ENCODE results near the gene GPR153. TPM values are rescaled to one million over a fixed set of nuclear protein-coding genes. Genes with fewer than 3 reads are reported as not detected.

The GPR153 gene
- total and polyA plus RNA-seq, 2 of the 8 experiments (the other 6 are each of a cell fraction or from before 2014, with no cell fraction given) = 5.7 to 8.1 TPM

DNA sequence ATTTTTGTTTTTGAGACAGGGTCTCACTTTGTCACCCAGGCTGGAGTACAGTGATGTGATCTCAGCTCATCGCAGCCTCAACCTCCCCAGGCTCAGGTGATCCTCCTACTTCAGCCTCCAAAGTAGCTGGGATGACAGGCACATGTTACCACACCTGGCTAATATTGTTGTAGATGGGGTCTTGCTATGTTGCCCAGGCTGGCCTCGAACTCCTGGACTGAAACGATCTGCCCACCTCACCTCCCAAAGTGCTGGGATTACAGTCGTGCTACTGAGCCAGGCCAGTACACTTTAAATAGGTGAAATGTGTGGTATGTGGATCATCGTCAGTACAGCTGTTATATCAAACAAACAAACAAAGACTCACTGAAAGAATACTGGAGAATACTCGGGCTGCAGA is 35.0 kb upstream of the GPR153 start:
- Histone ChIP-seq H2BK5ac (ENCODE audit: low read depth, low read length) (no peak overlapping the region), H3K27me3 (replicated peaks in 1 of 4; ENCODE audit: control insufficient read depth in 3 of 4, extremely low read depth in 1 of 4, insufficient read depth in 3 of 4, low read length in 3 of 4) (no peaks in the 10 kb centered on the region), H3K27ac (ENCODE audit: low read depth, low read length) (no peak overlapping the region), H4K20me1 (replicated peaks in 1 of 2; ENCODE audit: control insufficient read depth in 1 of 2, insufficient read depth in 2 of 2, low read length in 2 of 2) (peaks cover 0 to 12% of the 10 kb centered on the region in 2 experiments), H4K5ac (ENCODE audit: insufficient read length, low read depth, low read length) (no peak overlapping the region), H3K9ac (replicated peaks in 1 of 4; ENCODE audit: extremely low read depth in 1 of 4, low read depth in 3 of 4, low read length in 3 of 4) (no peak overlapping the region), H3K18ac (ENCODE audit: extremely low read depth, low read length) (no peak overlapping the region), H3K14ac (ENCODE audit: insufficient read length) (no peak overlapping the region), H3K79me2 (ENCODE audit: control insufficient read depth in 1 of 2, insufficient read depth in 2 of 2, low read length in 2 of 2) (no peaks in the 10 kb centered on the region; a peak in 1 of 4 replicates), H3K4me2 (ENCODE audit: insufficient read depth in 1 of 2, low read depth in 2 of 2, low read length in 2 of 2) (no peak overlapping the region), H3K56ac (replicated peaks; ENCODE audit: insufficient read length, low read depth, low read length) (no peak overlapping the region), H3K23me2 (ENCODE audit: low read depth, low read length) (no peaks in the 10 kb centered on the region), H3K36me3 (ENCODE audit: control insufficient read depth in 2 of 4, insufficient read depth in 4 of 4, low read length in 3 of 4) (peaks cover 5 to 12% (median 8%) of the 10 kb centered on the region in 4 experiments; a peak in 4 of 8 replicates), H2AK5ac (ENCODE audit: low read depth, low read length) (no peak overlapping the region), H4K8ac (ENCODE audit: extremely low read depth, insufficient read depth, low read length) (no peak overlapping the region), H2AFZ (ENCODE audit: low read length) (no peak overlapping the region), H2BK20ac (ENCODE audit: low read length) (no peak overlapping the region), H2BK12ac (ENCODE audit: low read depth, low read length) (no peak overlapping the region), H3K4me1 (replicated peaks in 1 of 4; ENCODE audit: control insufficient read depth in 3 of 4, insufficient read depth in 4 of 4, low read length in 3 of 4) (no peaks in the 10 kb centered on the region), H3K9me3 (ENCODE audit: insufficient read depth in 2 of 2, low read depth in 1 of 2, low read length in 1 of 2) (no peaks in the 10 kb centered on the region), H2BK15ac (ENCODE audit: low read length) (no peak overlapping the region), H3K4ac (replicated peaks; ENCODE audit: insufficient read length, low read depth, low read length) (no peak overlapping the region), H2BK120ac (replicated peaks; ENCODE audit: low read depth, low read length) (no peak overlapping the region), H3K23ac (ENCODE audit: insufficient read length) (no peak overlapping the region), H3K79me1 (ENCODE audit: low read depth, low read length) (peaks cover 6% of the 10 kb centered on the region; the same call in 1 of the 2 replicates), H4K91ac (replicated peaks; ENCODE audit: insufficient read length, low read length) (no peak overlapping the region), H3K4me3 (ENCODE audit: extremely low read depth in 1 of 4, insufficient read depth in 2 of 4, low read depth in 3 of 4, low read length in 4 of 4) (no peak overlapping the region)
- FAIRE-seq = no peak
- ChIA-PET CTCF (ENCODE audit: partially characterized antibody) (interaction anchor here (0.6 to 4.7 kb wide), 8 partner anchors 11 to 349 kb away, joined by 3 to 14 read pairs (median 4); no protein-coding TSS in a partner anchor), POLR2A (ENCODE audit: partially characterized antibody) (no interaction called here)
- DNase-seq (ENCODE audit: low read depth in 1 of 2, low spot score in 2 of 2) = no peak
- WGBS, 2 experiments (ENCODE audit: extremely low coverage in 1 of 2, insufficient coverage in 1 of 2, insufficient read length in 1 of 2, insufficient replicate concordance in 2 of 2, low coverage in 1 of 2, low lambda C conversion rate in 2 of 2, missing lambda C conversion rate in 1 of 2) = 90% methylated on average over 6 of the region's 6 CpGs; no CpG with 5 or more reads in 1 of the 2 experiments
- TF ChIP-seq CHD1 (IDR thresholded peaks at IDR 0.05; ENCODE audit: low read depth, low read length) (no peak), CHD2 (IDR thresholded peaks at IDR 0.05; ENCODE audit: low read length) (no peak), RFX5 (IDR thresholded peaks at IDR 0.05; ENCODE audit: borderline replicate concordance, low read depth, low read length) (no peak), SP1 (IDR thresholded peaks at IDR 0.05; ENCODE audit: low read depth, low read length) (no peak), EGR1 (IDR thresholded peaks at IDR 0.05; ENCODE audit: borderline replicate concordance, low read depth, low read length) (no peak), NRF1 (IDR thresholded peaks at IDR 0.05; ENCODE audit: low read depth, low read length) (no peak), YY1 (IDR thresholded peaks at IDR 0.05; ENCODE audit: low read depth, low read length) (no peak), KDM5A (IDR thresholded peaks at IDR 0.05; ENCODE audit: low read length) (no peak), RNF2 (IDR thresholded peaks at IDR 0.05; ENCODE audit: borderline replicate concordance, low read depth, low read length, missing control alignments, poor library complexity, severe bottlenecking) (no peak), MAFK (IDR thresholded peaks at IDR 0.05; ENCODE audit: low read depth, low read length) (no peak), POLR2AphosphoS5 (IDR thresholded peaks at IDR 0.05; ENCODE audit: low read depth, low read length) (no peak), SP4 (IDR thresholded peaks at IDR 0.05; ENCODE audit: low read length) (no peak)
- TF ChIP-seq, protein P1, sequence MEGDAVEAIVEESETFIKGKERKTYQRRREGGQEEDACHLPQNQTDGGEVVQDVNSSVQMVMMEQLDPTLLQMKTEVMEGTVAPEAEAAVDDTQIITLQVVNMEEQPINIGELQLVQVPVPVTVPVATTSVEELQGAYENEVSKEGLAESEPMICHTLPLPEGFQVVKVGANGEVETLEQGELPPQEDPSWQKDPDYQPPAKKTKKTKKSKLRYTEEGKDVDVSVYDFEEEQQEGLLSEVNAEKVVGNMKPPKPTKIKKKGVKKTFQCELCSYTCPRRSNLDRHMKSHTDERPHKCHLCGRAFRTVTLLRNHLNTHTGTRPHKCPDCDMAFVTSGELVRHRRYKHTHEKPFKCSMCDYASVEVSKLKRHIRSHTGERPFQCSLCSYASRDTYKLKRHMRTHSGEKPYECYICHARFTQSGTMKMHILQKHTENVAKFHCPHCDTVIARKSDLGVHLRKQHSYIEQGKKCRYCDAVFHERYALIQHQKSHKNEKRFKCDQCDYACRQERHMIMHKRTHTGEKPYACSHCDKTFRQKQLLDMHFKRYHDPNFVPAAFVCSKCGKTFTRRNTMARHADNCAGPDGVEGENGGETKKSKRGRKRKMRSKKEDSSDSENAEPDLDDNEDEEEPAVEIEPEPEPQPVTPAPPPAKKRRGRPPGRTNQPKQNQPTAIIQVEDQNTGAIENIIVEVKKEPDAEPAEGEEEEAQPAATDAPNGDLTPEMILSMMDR (IDR thresholded peaks at IDR 0.05; ENCODE audit: control extremely low read depth in 1 of 3, insufficient read depth in 1 of 3, low read depth in 1 of 3, low read length in 3 of 3) = no peak

All from H1 (cell line).